Activated CD8-positive, alpha-beta memory T cell treated with anti-CD3 and anti-CD28 coated beads for 36 hours (primary cell): ENCODE measurements around the gene BHLHA15. TPM values are rescaled to one million over a fixed set of nuclear protein-coding genes. Genes with fewer than 3 reads are reported as not detected.

Experiments used
- CTCF ChIA-PET: fragments of 350-600 bp; sonication (Branson Sonifier 250); formaldehyde crosslinking; loops from one replicate; lab custom pipeline; 2021; ENCODE audit warnings: antibody characterized with exemption; lab: Charles Lee
- POLR2A ChIA-PET: fragments of 350-600 bp; sonication (Branson Sonifier 250); formaldehyde crosslinking; loops from one replicate; lab custom pipeline; 2021; ENCODE audit warnings: antibody characterized with exemption; lab: Charles Lee
- total RNA-seq, 2 experiments: library from RNA; stranded (reverse); gene quantifications; one replicate each; pipeline ENCODE4 v1.2.3, GENCODE V29; 2021

BHLHA15 gene
- total RNA-seq: under 1 TPM; 0.36 to 0.82 TPM

GRCh38 chr7:98211221-98211675 is at the start of gene BHLHA15:
BHLHA15 (plus strand) TSS chr7:98211439; CDS start chr7:98212310, 871 bp downstream.
- ChIA-PET CTCF (interaction anchor here (1.0 kb wide), 1 partner anchor 8 kb away, joined by 3 read pairs; no protein-coding TSS in a partner anchor), POLR2A (interaction anchor here (0.6 kb wide), 1 partner anchor 68 kb away, joined by 14 read pairs; no protein-coding TSS in a partner anchor)

- POLR2A ChIA-PET: no interaction called here
- CTCF ChIA-PET: interaction anchor here (1.5 to 2.5 kb wide), 3 partner anchors 51 to 141 kb away, joined by 3 to 7 read pairs (median 3); no protein-coding TSS in a partner anchor
These were observed 48.5 kb upstream of the BHLHA15 start for GRCh38 chr7:98162758-98163157.

DNA sequence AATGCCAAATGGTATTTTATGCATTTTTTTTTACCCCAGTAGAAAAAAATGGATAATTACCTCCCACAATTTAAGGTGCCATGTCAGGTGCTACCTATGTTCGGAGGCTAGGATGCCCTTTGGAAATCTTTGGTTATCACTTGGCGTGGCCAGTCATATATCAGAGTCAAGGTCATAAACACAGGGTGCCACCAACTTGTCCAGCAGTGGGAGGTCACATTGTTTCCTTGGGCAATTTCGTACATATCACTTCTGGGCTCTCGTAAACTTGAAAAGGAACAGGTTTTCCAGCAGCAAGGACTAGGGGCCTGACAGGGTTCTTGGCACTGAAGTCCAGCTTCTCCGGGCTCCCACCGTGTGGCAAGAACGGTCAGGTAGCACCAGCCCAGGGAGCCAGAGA is 48.0 kb upstream of the BHLHA15 start:
- POLR2A ChIA-PET: no interaction called here
- CTCF ChIA-PET: interaction anchor here (1.6 to 7.5 kb wide), 3 partner anchors 52 to 142 kb away, joined by 3 to 96 read pairs (median 7); no protein-coding TSS in a partner anchor

- POLR2A ChIA-PET: interaction anchor here (0.5 kb wide), 1 partner anchor 58 kb away, joined by 3 read pairs; no protein-coding TSS in a partner anchor
- CTCF ChIA-PET: interaction anchor here (2.5 to 7.5 kb wide), 2 partner anchors 52 to 141 kb away, joined by 7 to 96 read pairs; no protein-coding TSS in a partner anchor
These were observed 47.3 kb upstream of the BHLHA15 start for GRCh38 chr7:98163704-98164494.

GRCh38 chr7:98165827-98166667 is 45.2 kb upstream of the BHLHA15 start:
- POLR2A ChIA-PET: no interaction called here
- CTCF ChIA-PET: interaction anchor here (0.6 to 7.5 kb wide), 9 partner anchors 18 to 153 kb away, joined by 3 to 96 read pairs (median 3); partner anchors contain the start of gene LMTK2

DNA sequence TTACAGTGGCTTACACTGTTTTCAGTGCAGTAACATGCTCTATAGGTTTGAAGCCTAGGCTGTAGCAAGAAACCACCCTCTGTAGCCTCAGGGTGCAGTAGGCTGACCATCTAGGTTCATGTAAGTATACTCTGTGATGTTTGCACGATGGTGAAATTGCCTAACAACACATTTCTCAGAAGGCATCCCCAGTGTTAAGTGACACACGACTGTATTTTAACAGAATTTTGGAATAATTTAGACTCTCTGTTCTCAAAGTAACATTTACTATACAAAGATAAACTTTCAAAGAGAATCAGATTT is 44.6 kb upstream of the BHLHA15 start:
- POLR2A ChIA-PET: no interaction called here
- CTCF ChIA-PET: interaction anchor here (1.0 to 7.5 kb wide), 7 partner anchors 36 to 154 kb away, joined by 3 to 96 read pairs (median 3); partner anchors contain the start of gene LMTK2

DNA sequence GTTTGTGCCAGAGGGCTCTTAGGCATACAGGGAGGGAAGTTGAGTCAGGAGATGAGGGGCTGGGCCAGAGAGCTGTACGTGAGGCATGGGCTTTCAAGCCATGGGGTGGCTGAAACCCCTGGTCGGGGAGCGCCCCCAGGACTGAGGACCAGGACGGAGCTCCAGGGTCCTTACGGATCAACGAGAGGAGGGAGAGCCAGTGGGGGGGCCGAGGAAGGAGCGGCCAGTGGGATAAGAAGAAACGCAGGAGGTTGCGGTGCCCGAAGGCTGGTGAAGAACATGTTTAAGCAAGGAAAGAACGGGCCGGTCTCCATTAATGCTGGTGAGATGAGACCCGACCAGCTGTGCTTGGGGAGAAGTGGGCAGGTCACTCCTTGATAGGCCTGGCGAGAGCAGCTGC is 43.6 kb upstream of the BHLHA15 start:
- ChIA-PET CTCF (interaction anchor here (1.4 to 7.5 kb wide), 10 partner anchors 13 to 154 kb away, joined by 3 to 96 read pairs (median 6); partner anchors contain the start of gene LMTK2), POLR2A (no interaction called here)

DNA sequence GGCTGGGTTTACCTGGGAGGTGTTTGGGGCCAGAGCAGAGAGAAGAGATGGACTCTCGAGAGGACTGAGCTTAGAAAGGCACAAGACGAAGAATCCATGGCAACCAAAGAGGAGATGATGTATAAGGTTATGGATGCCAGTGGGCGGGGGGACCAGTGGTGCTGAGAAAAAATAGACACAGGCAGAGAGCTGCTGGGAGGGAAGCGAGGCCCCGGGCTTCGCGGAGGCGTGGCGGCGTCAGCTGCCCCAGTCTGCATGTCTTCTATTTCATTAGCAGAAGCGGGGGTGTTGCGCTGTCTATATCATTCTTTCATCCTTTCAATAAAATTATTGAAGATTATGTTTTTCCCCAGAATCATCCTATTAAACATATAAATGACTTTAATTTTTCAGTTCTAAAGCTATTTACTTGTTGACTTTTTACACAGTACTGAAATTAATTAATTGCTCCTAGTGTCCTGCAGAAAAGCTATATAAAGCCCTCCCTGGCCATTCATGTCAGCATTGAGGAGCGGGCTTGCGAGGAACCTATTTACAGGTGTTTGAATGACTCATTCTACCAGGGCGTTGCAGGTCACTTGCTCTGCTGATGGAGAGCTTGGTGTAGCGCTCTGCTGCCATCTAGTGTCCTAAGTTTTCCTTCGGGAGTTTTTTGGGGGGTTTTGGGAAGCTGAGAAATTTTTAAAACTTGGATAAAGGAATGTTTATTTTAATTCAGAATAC is 42.9 kb upstream of the BHLHA15 start:
- ChIA-PET CTCF (interaction anchor here (0.7 to 7.5 kb wide), 18 partner anchors 8 to 155 kb away, joined by 3 to 96 read pairs (median 5); partner anchors contain the start of gene LMTK2), POLR2A (no interaction called here)

GRCh38 chr7:98168904-98169621 is 42.2 kb upstream of the BHLHA15 start:
- ChIA-PET CTCF (interaction anchor here (0.7 to 7.5 kb wide), 19 partner anchors 9 to 156 kb away, joined by 3 to 96 read pairs (median 5); partner anchors contain the start of gene LMTK2), POLR2A (no interaction called here)

DNA sequence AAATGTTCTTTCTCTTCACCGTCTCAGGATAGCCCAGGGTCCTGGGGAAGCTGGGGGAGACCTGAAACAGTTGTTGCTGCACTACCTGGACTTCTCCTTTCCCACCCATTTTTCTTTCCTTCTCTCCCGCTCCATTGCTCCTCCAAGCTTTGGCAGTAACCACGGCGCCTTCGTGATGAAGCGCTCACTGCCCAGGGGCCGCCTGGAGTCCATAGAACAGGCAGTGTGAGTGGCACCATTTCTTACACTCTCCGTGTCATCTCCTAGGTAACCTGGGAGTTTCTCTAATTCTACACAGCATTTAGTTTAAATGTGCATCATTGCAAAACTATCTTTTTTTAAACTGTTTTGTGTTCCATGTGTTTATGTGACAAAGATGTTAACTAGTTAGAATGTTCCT is 40.3 kb upstream of the BHLHA15 start:
- CTCF ChIA-PET: interaction anchor here (0.6 to 7.5 kb wide), 2 partner anchors 107 to 148 kb away, joined by 3 to 96 read pairs; no protein-coding TSS in a partner anchor
- POLR2A ChIA-PET: no interaction called here

DNA sequence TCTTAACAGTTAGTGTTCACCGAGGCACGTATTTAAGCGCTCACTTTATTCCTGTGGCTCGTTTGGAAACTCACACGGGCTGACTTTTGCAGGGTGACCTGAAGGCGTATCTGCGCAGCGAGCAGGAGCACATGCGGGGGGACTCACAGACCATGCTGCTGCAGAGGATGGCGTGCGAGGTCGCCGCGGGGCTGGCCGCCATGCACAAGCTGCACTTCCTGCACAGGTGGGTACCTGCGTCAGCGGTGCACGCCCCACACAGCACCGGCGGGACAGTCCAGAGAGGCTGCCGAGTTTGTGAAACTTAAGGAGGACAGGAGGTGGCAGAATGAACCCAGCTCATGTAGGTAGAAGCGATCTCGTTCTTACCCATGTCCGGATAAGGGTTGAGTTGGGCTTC is 39.8 kb upstream of the BHLHA15 start:
- ChIA-PET CTCF (interaction anchor here (1.0 kb wide), 1 partner anchor 149 kb away, joined by 5 read pairs; no protein-coding TSS in a partner anchor), POLR2A (no interaction called here)

GRCh38 chr7:98174334-98175259 is 36.6 kb upstream of the BHLHA15 start:
- POLR2A ChIA-PET: no interaction called here
- CTCF ChIA-PET: interaction anchor here (0.8 kb wide), 1 partner anchor 68 kb away, joined by 4 read pairs; no protein-coding TSS in a partner anchor

- ChIA-PET CTCF (interaction anchor here (0.7 to 1.1 kb wide), 2 partner anchors 154 to 226 kb away, joined by 3 to 4 read pairs; partner anchors contain the start of gene BAIAP2L1), POLR2A (no interaction called here)
These were observed 35.8 kb upstream of the BHLHA15 start for GRCh38 chr7:98175260-98175940.

DNA sequence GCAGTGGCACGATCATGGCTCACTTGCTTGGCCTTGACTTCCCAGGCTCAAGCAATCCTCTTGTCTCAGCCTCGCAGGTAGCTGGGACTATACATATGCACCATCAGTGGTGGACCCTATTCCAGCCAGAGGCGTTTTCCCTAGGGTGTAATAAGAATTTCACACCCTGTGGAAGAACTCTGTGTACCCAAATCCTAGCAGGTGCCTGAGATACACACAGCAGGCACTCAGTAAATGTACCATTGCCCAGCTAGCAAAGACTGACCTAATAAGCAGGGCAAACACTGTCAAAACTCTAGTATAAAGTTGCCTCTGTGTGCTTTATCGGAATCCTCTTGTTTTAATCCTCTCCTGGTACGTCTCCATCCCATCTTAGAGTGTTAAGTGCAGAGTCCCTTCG is 33.7 kb upstream of the BHLHA15 start:
- CTCF ChIA-PET: interaction anchor here (1.5 kb wide), 1 partner anchor 9 kb away, joined by 6 read pairs; no protein-coding TSS in a partner anchor
- POLR2A ChIA-PET: no interaction called here

GRCh38 chr7:98178321-98178720 is 32.9 kb upstream of the BHLHA15 start:
- POLR2A ChIA-PET: no interaction called here
- CTCF ChIA-PET: interaction anchor here (1.5 kb wide), 1 partner anchor 10 kb away, joined by 6 read pairs; no protein-coding TSS in a partner anchor
